ENCODE results near the gene EMP1.

DNA sequence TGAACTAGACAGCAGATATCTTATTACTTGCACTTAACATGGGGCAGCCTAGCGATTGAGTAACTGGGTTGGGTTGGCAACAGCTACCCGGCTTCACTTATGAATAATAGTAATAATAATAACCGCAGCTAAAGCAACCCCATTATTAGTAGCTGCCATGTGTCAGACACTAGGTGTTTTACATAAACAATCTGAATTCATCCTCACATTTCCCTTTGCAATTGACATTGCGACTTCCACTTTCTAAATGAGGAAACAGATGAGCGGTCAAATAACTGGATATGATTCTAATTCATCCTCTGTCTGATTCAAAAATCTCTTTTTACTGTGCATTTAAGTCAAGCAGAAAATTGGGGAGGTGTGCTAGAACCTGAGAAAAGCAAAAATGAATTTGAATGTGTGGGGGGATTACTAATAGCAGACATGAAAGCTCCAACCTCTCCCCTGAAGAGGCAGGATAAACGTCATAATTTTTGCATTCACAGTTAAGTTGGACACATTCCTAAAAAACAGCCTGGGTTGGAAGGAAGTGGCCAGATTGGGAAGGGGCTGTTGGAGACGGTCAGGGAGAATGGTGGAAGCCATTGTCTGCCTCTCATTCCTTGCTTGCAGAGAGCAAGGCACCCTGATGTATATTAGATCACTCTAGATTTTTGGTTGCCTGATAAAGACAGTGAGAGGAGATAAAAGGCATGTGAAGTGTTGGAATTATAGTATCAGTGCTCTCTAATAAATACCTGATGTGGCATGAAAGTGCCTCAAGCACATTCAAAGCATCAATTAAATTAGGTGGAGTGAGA, 13.1 kb downstream of the EMP1 start:
- TF ChIP-seq, protein P1, sequence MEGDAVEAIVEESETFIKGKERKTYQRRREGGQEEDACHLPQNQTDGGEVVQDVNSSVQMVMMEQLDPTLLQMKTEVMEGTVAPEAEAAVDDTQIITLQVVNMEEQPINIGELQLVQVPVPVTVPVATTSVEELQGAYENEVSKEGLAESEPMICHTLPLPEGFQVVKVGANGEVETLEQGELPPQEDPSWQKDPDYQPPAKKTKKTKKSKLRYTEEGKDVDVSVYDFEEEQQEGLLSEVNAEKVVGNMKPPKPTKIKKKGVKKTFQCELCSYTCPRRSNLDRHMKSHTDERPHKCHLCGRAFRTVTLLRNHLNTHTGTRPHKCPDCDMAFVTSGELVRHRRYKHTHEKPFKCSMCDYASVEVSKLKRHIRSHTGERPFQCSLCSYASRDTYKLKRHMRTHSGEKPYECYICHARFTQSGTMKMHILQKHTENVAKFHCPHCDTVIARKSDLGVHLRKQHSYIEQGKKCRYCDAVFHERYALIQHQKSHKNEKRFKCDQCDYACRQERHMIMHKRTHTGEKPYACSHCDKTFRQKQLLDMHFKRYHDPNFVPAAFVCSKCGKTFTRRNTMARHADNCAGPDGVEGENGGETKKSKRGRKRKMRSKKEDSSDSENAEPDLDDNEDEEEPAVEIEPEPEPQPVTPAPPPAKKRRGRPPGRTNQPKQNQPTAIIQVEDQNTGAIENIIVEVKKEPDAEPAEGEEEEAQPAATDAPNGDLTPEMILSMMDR (IDR thresholded peaks at IDR 0.05): no peak
- TF ChIP-seq EP300 (IDR thresholded peaks at IDR 0.05): no peak

Data from tibial nerve (tissue), 4 donors.